IMR-90 (cell line): Measurements from ENCODE around the gene FUS. TPM values are rescaled to one million over a fixed set of nuclear protein-coding genes. Genes with fewer than 3 reads are reported as not detected.

Experiments used
- ATAC-seq: fragments of 200-7000 bp; cut with Tn5 transposase; 2 replicates; pipeline ENCODE4 v1.9.1; 2020; ENCODE audit warnings: low read depth, mild to moderate bottlenecking, moderate library complexity
- BruUV-seq: library from RNA; stranded (reverse); fragments of 400-500 nt; replicated peaks from 2 replicates; lab custom pipeline; 2021; lab: Mats Ljungman, UMichigan
- CTCF ChIA-PET: fragments of 300-600 bp; formaldehyde crosslinking; extraction: SDS; loops from one replicate; lab custom pipeline; 2021; ENCODE audit warnings: antibody characterized with exemption; lab: Yijun Ruan, JAX
- POLR2A ChIA-PET: fragments of 300-600 bp; sonication (Branson Sonifier 250); formaldehyde crosslinking; loops from one replicate; lab custom pipeline; 2022; ENCODE audit warnings: antibody characterized with exemption; ENCODE audit not compliant: unreplicated experiment; lab: Charles Lee
- DNase-seq: peaks from one replicate; pipeline ENCODE4 v3.0.0; 2013
- H2AFZ ChIP-seq: replicated peaks from 2 replicates; pipeline ENCODE3; 2013; ENCODE audit warnings: low read length, mild to moderate bottlenecking; ENCODE audit not compliant: poor library complexity
- H2AK5ac ChIP-seq: 2 replicates; pipeline ENCODE4 v1.6.1; 2013; ENCODE audit warnings: low read depth, low read length, inconsistent platforms
- H2AK9ac ChIP-seq: replicated peaks from 2 replicates; pipeline ENCODE3; 2013; ENCODE audit warnings: mild to moderate bottlenecking, low read depth, low read length, moderate library complexity; ENCODE audit not compliant: poor library complexity
- H2BK120ac ChIP-seq: 2 replicates; pipeline ENCODE4 v1.6.1; 2013; ENCODE audit warnings: low read depth, low read length, inconsistent platforms
- H2BK15ac ChIP-seq: 3 replicates; pipeline ENCODE4 v1.6.1; 2013; ENCODE audit warnings: low read depth, low read length, inconsistent platforms
- H2BK20ac ChIP-seq: 2 replicates; pipeline ENCODE4 v1.6.1; 2013; ENCODE audit warnings: low read depth, mild to moderate bottlenecking, inconsistent platforms, low read length, moderate library complexity
- H2BK5ac ChIP-seq: 2 replicates; pipeline ENCODE4 v1.6.1; 2013; ENCODE audit warnings: mild to moderate bottlenecking, low read depth, low read length, inconsistent platforms; ENCODE audit not compliant: poor library complexity, severe bottlenecking
- H3K14ac ChIP-seq: replicated peaks from 2 replicates; pipeline ENCODE4 v1.6.1; 2013; ENCODE audit warnings: low read depth, low read length, inconsistent platforms
- H3K18ac ChIP-seq: 2 replicates; pipeline ENCODE4 v1.6.1; 2013; ENCODE audit warnings: low read depth, low read length, control low read depth
- H3K23ac ChIP-seq: 2 replicates; pipeline ENCODE4 v1.6.1; 2013; ENCODE audit warnings: low read depth, low read length, inconsistent platforms
- H3K27ac ChIP-seq: 2 replicates; pipeline ENCODE4 v1.5.1; 2013; ENCODE audit warnings: mild to moderate bottlenecking, control low read depth, low read length; ENCODE audit not compliant: insufficient read depth
- H3K27me3 ChIP-seq: 2 replicates; pipeline ENCODE4 v1.6.1; 2013; ENCODE audit warnings: low read length; ENCODE audit not compliant: control insufficient read depth, insufficient read depth
- H3K36me3 ChIP-seq: 2 replicates; pipeline ENCODE4 v1.6.1; 2013; ENCODE audit warnings: low read length, mixed read lengths; ENCODE audit not compliant: control insufficient read depth, insufficient read depth
- H3K4ac ChIP-seq: 2 replicates; pipeline ENCODE4 v1.6.1; 2013; ENCODE audit warnings: low read depth, low read length, inconsistent platforms
- H3K4me1 ChIP-seq: 2 replicates; pipeline ENCODE4 v1.6.1; 2013; ENCODE audit warnings: low read length, mixed read lengths; ENCODE audit not compliant: control insufficient read depth, insufficient read depth
- H3K4me2 ChIP-seq: 2 replicates; pipeline ENCODE4 v1.6.1; 2013; ENCODE audit warnings: low read depth, mild to moderate bottlenecking, control low read depth, low read length, moderate library complexity
- H3K4me3 ChIP-seq: 2 replicates; pipeline ENCODE4 v1.5.1; 2013; ENCODE audit warnings: low read depth, mild to moderate bottlenecking, control low read depth, low read length, moderate library complexity; ENCODE audit not compliant: insufficient read depth
- H3K56ac ChIP-seq: 2 replicates; pipeline ENCODE4 v1.6.1; 2013; ENCODE audit warnings: low read length, inconsistent platforms; ENCODE audit not compliant: insufficient read depth; ENCODE audit errors: extremely low read depth
- H3K79me1 ChIP-seq, 2 experiments: 2 replicates each; pipeline ENCODE4 v1.6.1; 2013; ENCODE audit warnings: low read length in 2 of 2, inconsistent platforms in 1 of 2, low read depth in 1 of 2
- H3K9ac ChIP-seq: 2 replicates; pipeline ENCODE4 v1.6.1; 2013; ENCODE audit warnings: low read depth, low read length, control low read depth
- H3K9me1 ChIP-seq: 2 replicates; pipeline ENCODE4 v1.6.1; 2013; ENCODE audit warnings: low read length, inconsistent platforms; ENCODE audit not compliant: insufficient read depth
- H3K9me3 ChIP-seq: 2 replicates; pipeline ENCODE4 v1.6.1; 2013; ENCODE audit warnings: low read length; ENCODE audit not compliant: control insufficient read depth, insufficient read depth
- H4K20me1 ChIP-seq: 2 replicates; pipeline ENCODE4 v1.6.1; 2013; ENCODE audit warnings: low read length, inconsistent platforms; ENCODE audit not compliant: insufficient read depth
- H4K5ac ChIP-seq: 2 replicates; pipeline ENCODE4 v1.6.1; 2013; ENCODE audit warnings: mild to moderate bottlenecking, low read depth, low read length, control low read depth
- H4K8ac ChIP-seq, 2 experiments: 2 replicates each; pipeline ENCODE4 v1.6.1; 2013; ENCODE audit warnings: low read depth in 2 of 2, low read length in 2 of 2, control low read depth in 1 of 2, inconsistent platforms in 1 of 2
- H4K91ac ChIP-seq: 2 replicates; pipeline ENCODE4 v1.6.1; 2013; ENCODE audit warnings: low read depth, low read length, inconsistent platforms; ENCODE audit not compliant: insufficient read depth
- CTCF ChIP-seq: conservative IDR thresholded peaks from 2 replicates; pipeline ENCODE4 v1.5.1; 2012; ENCODE audit warnings: mild to moderate bottlenecking, low read depth, low read length, improper control_type of control experiment
- SMC3 ChIP-seq: fragments of 150-350 bp; IDR thresholded peaks from 2 replicates; pipeline ENCODE4 v1.6.1; 2016; ENCODE audit warnings: low read depth, mild to moderate bottlenecking, antibody characterized with exemption, low read length, moderate library complexity
- WGBS, 2 experiments: methylation state at CpG; one replicate each; pipeline versions ENCODE4 v1.1.5 to v1.1.7; 2013; ENCODE audit warnings: missing lambda C conversion rate in 2 of 2; ENCODE audit not compliant: insufficient read length in 1 of 2; ENCODE audit errors: extremely low coverage in 2 of 2; 5-methylcytosine and 5-hydroxymethylcytosine counted together
- dilution Hi-C: fragments of 300-500 bp; cut with HindIII; formaldehyde crosslinking; loops from one replicate; pipeline ENCODE4 v1.14.3; 2018; ENCODE audit warnings: low sequenced_read_pairs; ENCODE audit not compliant: unreplicated experiment
- in situ Hi-C: fragments of 300-500 bp; cut with MboI; formaldehyde crosslinking; loops from 3 replicates; pipeline ENCODE4 v1.14.3; 2019; ENCODE audit warnings: low sequenced_read_pairs, inconsistent platforms, mixed read lengths
- intact Hi-C: fragments of 100-400 bp; cut with micrococcal nuclease; formaldehyde crosslinking; loops from 2 replicates; pipeline ENCODE4 v1.10.0; 2022
- polyA plus RNA-seq, 3 experiments: library from polyadenylated mRNA; depleted of rRNA; stranded (reverse); fragments of >200 nt; gene quantifications; 2 replicates each; pipeline ENCODE4 v1.2.3, GENCODE V29; 2012; ENCODE audit warnings: low replicate concordance in 1 of 3
- total RNA-seq: library from RNA; depleted of rRNA; stranded (reverse); fragments of >200 nt; gene quantifications from 2 replicates; pipeline ENCODE4 v1.2.3, GENCODE V29; 2012
- TF ChIP-seq, protein P1 (sequence below): fragments of 150-350 bp; IDR thresholded peaks from 2 replicates; pipeline ENCODE4 v1.6.1; 2017; ENCODE audit warnings: mild to moderate bottlenecking, antibody characterized with exemption, low read length, low read depth

Gene FUS
- total and polyA plus RNA-seq, 2 of the 4 experiments (the other 2 are of a cell fraction): 42.8 to 340 TPM

GRCh38 chr16:31200821-31201568 lies 21.1 kb downstream of the FUS start:
- Histone ChIP-seq H3K4me3 (no peak overlapping the region), H2AFZ (no peak overlapping the region), H3K23ac (no peak overlapping the region), H3K4me1 (peaks cover 4% of the 10 kb centered on the region; the same call in 1 of the 2 replicates), H2BK120ac (no peak overlapping the region), H2AK5ac (no peak overlapping the region; the same call in 1 of the 2 replicates), H3K36me3 (peaks cover 24% of the 10 kb centered on the region), H3K9me1 (peaks cover 8% of the 10 kb centered on the region; the same call in 1 of the 2 replicates), H2BK5ac (no peak overlapping the region), H3K18ac (no peak overlapping the region), H3K14ac (no peak overlapping the region), H3K27me3 (peaks cover 3% of the 10 kb centered on the region; the same call in 1 of the 2 replicates), H3K79me1 (peaks cover 8 to 9% of the 10 kb centered on the region in 2 experiments; a peak in 2 of 4 replicates), H2BK15ac (no peak overlapping the region), H3K56ac (no peak overlapping the region), H3K4ac (no peak overlapping the region), H2AK9ac (peak overlapping the region; percentile 85), H3K27ac (no peak overlapping the region), H2BK20ac (no peak overlapping the region), H3K9me3 (no peaks in the 10 kb centered on the region), H3K9ac (no peak overlapping the region), H4K91ac (no peak overlapping the region), H4K5ac (no peak overlapping the region), H4K8ac (no peak overlapping the region), H3K4me2 (no peak overlapping the region), H4K20me1 (peaks cover 46% of the 10 kb centered on the region)
- in situ Hi-C loops: no loop called here
- ATAC-seq (peak; percentile 5), DNase-seq (no peak)
- 85% methylated on average over 3 of the region's 8 CpGs; no CpG with 5 or more reads in 1 of the 2 experiments for WGBS, 2 experiments
- TF ChIP-seq SMC3 (0 out of 2 replicates have a peak, but pooled peaks have one; percentile 20), CTCF (0 out of 2 replicates have a peak, but pooled peaks have one; percentile 12)
- TF ChIP-seq, protein P1, sequence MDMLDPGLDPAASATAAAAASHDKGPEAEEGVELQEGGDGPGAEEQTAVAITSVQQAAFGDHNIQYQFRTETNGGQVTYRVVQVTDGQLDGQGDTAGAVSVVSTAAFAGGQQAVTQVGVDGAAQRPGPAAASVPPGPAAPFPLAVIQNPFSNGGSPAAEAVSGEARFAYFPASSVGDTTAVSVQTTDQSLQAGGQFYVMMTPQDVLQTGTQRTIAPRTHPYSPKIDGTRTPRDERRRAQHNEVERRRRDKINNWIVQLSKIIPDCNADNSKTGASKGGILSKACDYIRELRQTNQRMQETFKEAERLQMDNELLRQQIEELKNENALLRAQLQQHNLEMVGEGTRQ: no peak
- CTCF ChIA-PET: no interaction called here
- intact Hi-C loops: loop anchor here (2.0 kb wide), 2 partner anchors 182 to 242 kb away; partner anchors contain the start of gene ZNF843
- dilution Hi-C loops: no loop called here
- no TSS peak for BruUV-seq
- POLR2A ChIA-PET: interaction anchor here (1.5 kb wide), 1 partner anchor 21 kb away, joined by 5 read pairs; the partner anchor contains the start of gene FUS
